IMR-90 (cell line): Measurements from ENCODE around the gene GRAMD1B.

Source experiments
- BHLHE40 ChIP-seq: fragments of 150-350 bp; IDR thresholded peaks from 2 replicates; pipeline ENCODE4 v1.6.1; 2016; ENCODE audit warnings: mild to moderate bottlenecking, low read depth, low read length
- CEBPB ChIP-seq: IDR thresholded peaks from 2 replicates; pipeline ENCODE4 v1.6.1; 2012; ENCODE audit warnings: low read depth, low read length, improper control_type of control experiment
- CTCF ChIP-seq: conservative IDR thresholded peaks from 2 replicates; pipeline ENCODE4 v1.5.1; 2012; ENCODE audit warnings: mild to moderate bottlenecking, low read depth, low read length, improper control_type of control experiment
- ELK1 ChIP-seq: fragments of 150-350 bp; IDR thresholded peaks from 2 replicates; pipeline ENCODE4 v1.6.1; 2016; ENCODE audit warnings: low read depth, mild to moderate bottlenecking, low read length, moderate library complexity, borderline replicate concordance
- FOS ChIP-seq: fragments of 150-350 bp; IDR thresholded peaks from 2 replicates; pipeline ENCODE4 v1.6.1; 2016; ENCODE audit warnings: low read depth, low read length
- MAFK ChIP-seq: IDR thresholded peaks from 2 replicates; pipeline ENCODE4 v1.6.1; 2012; ENCODE audit warnings: low read depth, low read length, improper control_type of control experiment
- MAZ ChIP-seq: IDR thresholded peaks from 2 replicates; pipeline ENCODE4 v1.6.1; 2012; ENCODE audit warnings: low read depth, mild to moderate bottlenecking, low read length, improper control_type of control experiment, moderate library complexity, borderline replicate concordance
- MXI1 ChIP-seq: IDR thresholded peaks from 2 replicates; pipeline ENCODE4 v1.6.1; 2012; ENCODE audit warnings: low read depth, mild to moderate bottlenecking, low read length, moderate library complexity, borderline replicate concordance
- NFE2L2 ChIP-seq: fragments of 150-350 bp; IDR thresholded peaks from 2 replicates; pipeline ENCODE4 v1.6.1; 2016; ENCODE audit warnings: low read depth, mild to moderate bottlenecking, low read length
- POLR2A ChIP-seq: IDR thresholded peaks from 2 replicates; pipeline ENCODE4 v1.6.1; 2012; ENCODE audit warnings: mild to moderate bottlenecking, low read depth, low read length
- RAD21 ChIP-seq: IDR thresholded peaks from 2 replicates; pipeline ENCODE4 v1.6.1; 2012; ENCODE audit warnings: low read length, improper control_type of control experiment
- RCOR1 ChIP-seq: IDR thresholded peaks from 2 replicates; pipeline ENCODE4 v1.6.1; 2012; ENCODE audit warnings: mild to moderate bottlenecking, low read length, improper control_type of control experiment; ENCODE audit not compliant: insufficient replicate concordance
- SMC3 ChIP-seq: fragments of 150-350 bp; IDR thresholded peaks from 2 replicates; pipeline ENCODE4 v1.6.1; 2016; ENCODE audit warnings: low read depth, mild to moderate bottlenecking, antibody characterized with exemption, low read length, moderate library complexity
- USF2 ChIP-seq: fragments of 150-350 bp; IDR thresholded peaks from 2 replicates; pipeline ENCODE4 v1.6.1; 2017; ENCODE audit warnings: mild to moderate bottlenecking, antibody characterized with exemption, low read length, low read depth

- TF ChIP-seq CTCF (no peak), POLR2A (no peak), MAFK (no peak), BHLHE40 (no peak), FOS (no peak), CEBPB (no peak), MAZ (no peak), ELK1 (no peak), SMC3 (no peak), MXI1 (no peak), RAD21 (no peak), RCOR1 (no peak), USF2 (no peak), NFE2L2 (no peak)
These were observed 235.2 kb downstream of the GRAMD1B start for GRCh38 chr11:123665306-123665705.
